ENCODE data around the gene GGT6. TPM values are rescaled to one million over a fixed set of nuclear protein-coding genes. Genes with fewer than 3 reads are reported as not detected.

Gene GGT6
- total RNA-seq, 1 donor from 2014 or later, result not detected

DNA sequence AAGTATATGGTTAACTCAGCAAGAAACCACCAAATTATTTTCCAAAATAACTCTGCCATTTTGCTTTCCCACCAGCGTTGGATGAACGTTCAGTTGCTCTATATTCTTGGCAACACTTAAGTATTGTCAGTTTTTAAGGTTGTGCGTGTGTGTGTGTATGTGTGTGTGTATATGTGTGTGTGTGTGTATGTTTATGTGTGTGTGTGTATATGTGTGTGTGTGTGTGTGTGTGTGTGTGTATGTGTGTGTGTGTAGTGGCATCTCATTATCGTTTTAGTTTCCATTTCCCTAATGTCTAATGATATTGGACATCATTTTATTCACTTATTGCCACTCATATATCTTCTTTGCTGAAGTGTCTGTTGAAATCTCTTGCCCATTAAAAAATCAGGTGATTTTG, 12.7 kb upstream of the GGT6 start:
- Histone ChIP-seq H3K27me3 (no peaks in the 10 kb centered on the region), H3K4me3 (no peak overlapping the region), H3K4me1 (no peaks in the 10 kb centered on the region), H3K36me3 (no peaks in the 10 kb centered on the region), H3K27ac (no peak overlapping the region), H3K9me3 (no peaks in the 10 kb centered on the region)
- intact Hi-C loops (cut with DNase I), result no loop called here
- no peak for DNase-seq (ENCODE audit: low spot score in 2 of 2)
- TF ChIP-seq, protein P1, sequence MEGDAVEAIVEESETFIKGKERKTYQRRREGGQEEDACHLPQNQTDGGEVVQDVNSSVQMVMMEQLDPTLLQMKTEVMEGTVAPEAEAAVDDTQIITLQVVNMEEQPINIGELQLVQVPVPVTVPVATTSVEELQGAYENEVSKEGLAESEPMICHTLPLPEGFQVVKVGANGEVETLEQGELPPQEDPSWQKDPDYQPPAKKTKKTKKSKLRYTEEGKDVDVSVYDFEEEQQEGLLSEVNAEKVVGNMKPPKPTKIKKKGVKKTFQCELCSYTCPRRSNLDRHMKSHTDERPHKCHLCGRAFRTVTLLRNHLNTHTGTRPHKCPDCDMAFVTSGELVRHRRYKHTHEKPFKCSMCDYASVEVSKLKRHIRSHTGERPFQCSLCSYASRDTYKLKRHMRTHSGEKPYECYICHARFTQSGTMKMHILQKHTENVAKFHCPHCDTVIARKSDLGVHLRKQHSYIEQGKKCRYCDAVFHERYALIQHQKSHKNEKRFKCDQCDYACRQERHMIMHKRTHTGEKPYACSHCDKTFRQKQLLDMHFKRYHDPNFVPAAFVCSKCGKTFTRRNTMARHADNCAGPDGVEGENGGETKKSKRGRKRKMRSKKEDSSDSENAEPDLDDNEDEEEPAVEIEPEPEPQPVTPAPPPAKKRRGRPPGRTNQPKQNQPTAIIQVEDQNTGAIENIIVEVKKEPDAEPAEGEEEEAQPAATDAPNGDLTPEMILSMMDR (IDR thresholded peaks at IDR 0.05), result no peak

DNA sequence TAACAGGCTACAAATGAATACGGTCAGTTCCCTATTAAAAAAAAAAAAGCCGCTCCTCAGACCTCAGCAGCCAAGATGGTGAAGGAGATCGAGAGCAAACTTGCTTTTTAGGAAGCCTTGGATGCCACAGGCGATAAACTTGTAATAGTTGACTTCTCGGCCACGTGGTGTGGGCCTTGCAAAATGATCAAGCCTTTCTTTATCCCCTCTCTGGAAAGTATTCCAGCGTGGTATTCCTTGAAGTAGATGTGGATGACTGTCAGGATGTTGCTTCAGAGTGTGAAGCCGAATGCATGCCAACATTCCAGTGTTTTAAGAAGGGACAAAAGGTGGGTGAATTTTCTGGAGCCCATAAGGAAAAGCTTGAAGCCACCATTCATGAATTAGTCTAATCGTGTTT, 11.8 kb upstream of the GGT6 start:
- H3K27me3 ChIP-seq, result no peaks in the 10 kb centered on the region
- TF ChIP-seq, protein P1 (IDR thresholded peaks at IDR 0.05), result no peak
- H3K9me3 ChIP-seq, result no peaks in the 10 kb centered on the region
- intact Hi-C loops (cut with DNase I), result no loop called here
- H3K36me3 ChIP-seq, result no peaks in the 10 kb centered on the region
- H3K27ac ChIP-seq, result no peak overlapping the region
- H3K4me3 ChIP-seq, result no peak overlapping the region
- DNase-seq (ENCODE audit: low spot score in 2 of 2), result no peak
- no peaks in the 10 kb centered on the region for H3K4me1 ChIP-seq

DNA sequence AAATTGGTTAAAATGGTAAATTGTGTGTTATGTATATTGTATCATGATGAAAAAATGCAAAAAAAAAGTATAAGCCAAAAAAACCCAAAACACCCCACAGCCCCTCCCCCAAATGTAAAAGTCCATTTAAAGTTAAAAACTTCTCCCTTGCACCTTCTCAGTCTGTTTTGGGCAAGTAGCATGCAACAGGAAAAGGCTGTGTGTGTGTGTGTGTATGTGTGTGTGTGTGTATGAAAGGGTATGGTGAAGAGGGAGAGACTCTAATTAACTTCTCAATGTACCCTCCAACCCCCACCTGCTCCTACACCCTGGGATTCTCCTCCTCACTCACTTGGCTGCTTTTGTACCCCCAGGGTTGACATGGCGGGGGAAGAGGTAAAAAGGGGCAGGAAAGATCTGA, 9.2 kb upstream of the GGT6 start:
- intact Hi-C loops (cut with DNase I), result loop anchor here (5.0 kb wide), 1 partner anchor 147 kb away; no protein-coding TSS in a partner anchor
- Histone ChIP-seq H3K4me3 (no peak overlapping the region), H3K27ac (no peak overlapping the region), H3K4me1 (no peaks in the 10 kb centered on the region), H3K27me3 (no peaks in the 10 kb centered on the region), H3K9me3 (no peaks in the 10 kb centered on the region), H3K36me3 (no peaks in the 10 kb centered on the region)
- TF ChIP-seq, protein P1 (IDR thresholded peaks at IDR 0.05), result no peak
- no peak for DNase-seq (ENCODE audit: low spot score in 2 of 2)

DNA sequence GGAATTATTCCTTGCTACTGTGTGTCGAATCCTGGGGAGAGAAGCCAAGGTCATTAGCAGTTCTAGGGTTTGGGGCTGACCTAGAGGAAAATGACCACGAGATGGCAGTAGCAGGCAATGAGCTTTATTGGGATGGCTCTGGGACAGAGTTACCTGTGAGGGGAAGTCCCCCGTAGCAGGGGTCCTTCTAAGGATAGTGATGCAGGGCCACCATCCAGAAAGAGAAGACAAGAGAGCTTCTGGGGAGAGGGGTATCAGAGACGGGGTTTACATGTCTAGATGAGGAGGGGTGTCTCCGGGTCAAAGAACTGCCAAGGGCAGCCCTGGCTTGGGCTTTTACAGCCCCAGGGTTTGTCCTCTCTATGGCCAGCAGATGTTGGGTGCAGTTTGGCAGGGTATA, 6.4 kb upstream of the GGT6 start:
- TF ChIP-seq, protein P1 (IDR thresholded peaks at IDR 0.05), result peak; percentile 5 to 61 (median 56)
- H3K27ac ChIP-seq, result no peak overlapping the region
- H3K4me3 ChIP-seq, result no peak overlapping the region
- no peaks in the 10 kb centered on the region for H3K27me3 ChIP-seq
- H3K4me1 ChIP-seq, result peaks cover 2 to 10% of the 10 kb centered on the region in 2 donors
- H3K9me3 ChIP-seq, result no peaks in the 10 kb centered on the region
- no peaks in the 10 kb centered on the region for H3K36me3 ChIP-seq
- intact Hi-C loops (cut with DNase I), result loop anchor here (2.0 to 5.0 kb wide), 2 partner anchors 58 to 144 kb away; no protein-coding TSS in a partner anchor
- no peak for DNase-seq (ENCODE audit: low spot score in 2 of 2)

DNA sequence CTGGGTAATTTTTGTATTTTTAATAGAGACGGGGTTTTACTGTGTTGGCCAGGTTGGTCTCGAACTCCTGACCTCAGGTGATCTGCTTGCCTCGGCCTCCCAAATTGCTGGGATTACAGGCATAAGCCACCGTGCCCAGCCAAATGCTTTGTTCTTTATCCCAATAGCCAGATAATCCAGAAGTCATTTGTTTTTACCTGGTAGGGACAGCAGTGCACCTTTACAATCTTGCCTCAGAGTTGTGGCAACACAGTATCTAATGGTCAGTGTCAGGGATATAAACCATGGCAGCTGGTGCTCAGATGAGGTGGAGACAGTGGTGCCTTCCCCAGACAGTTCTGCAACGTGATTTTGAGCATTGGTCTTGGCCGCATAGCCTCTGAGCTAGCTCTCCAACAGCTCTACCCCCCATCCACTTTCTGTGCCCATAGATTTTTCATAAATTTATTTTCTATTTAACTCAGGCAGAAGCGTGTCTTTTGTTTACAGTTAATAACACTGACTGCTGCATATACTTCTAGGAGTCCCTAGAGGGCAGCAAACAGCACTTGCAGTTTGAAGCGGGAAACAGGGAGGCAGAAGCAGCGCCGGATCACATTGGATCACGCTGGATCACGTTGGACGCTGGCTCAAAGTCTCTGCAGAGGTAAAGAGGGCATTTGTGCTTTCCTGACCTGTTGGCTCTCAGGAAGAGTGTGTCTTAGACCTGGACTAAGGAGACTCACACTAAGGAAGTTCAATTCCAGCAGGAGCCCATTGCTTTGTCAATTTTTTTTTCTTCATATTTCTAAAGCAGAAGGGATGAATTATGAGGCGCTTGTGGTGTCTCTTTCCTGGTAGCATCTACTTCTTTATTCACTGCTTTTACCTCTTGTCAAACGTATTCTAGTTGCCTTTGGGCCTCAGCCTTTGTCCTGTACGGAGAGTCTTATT, 5.1 kb upstream of the GGT6 start:
- no peaks in the 10 kb centered on the region for H3K27me3 ChIP-seq
- peak in 1 of 2 donors; percentile 81 for DNase-seq (ENCODE audit: low spot score in 2 of 2)
- H3K27ac ChIP-seq, result no peak overlapping the region
- intact Hi-C loops (cut with DNase I), result loop anchor here (2.0 to 5.0 kb wide), 2 partner anchors 59 to 143 kb away; no protein-coding TSS in a partner anchor
- no peaks in the 10 kb centered on the region for H3K9me3 ChIP-seq
- peaks cover 6 to 10% of the 10 kb centered on the region in 2 donors for H3K4me1 ChIP-seq
- TF ChIP-seq, protein P1 (IDR thresholded peaks at IDR 0.05), result peak; percentile 50 to 83 (median 83)
- no peak overlapping the region for H3K4me3 ChIP-seq
- no peaks in the 10 kb centered on the region for H3K36me3 ChIP-seq

All from ascending aorta (tissue), 2 donors.